HCEC 1CT (cell line): Measurements from ENCODE around the gene HOXB3.
A peak's percentile ranks its signal among the peaks of the same experiment; 100 is the strongest.

Experiments used
- DNase-seq: peaks from one replicate; pipeline ENCODE4 v3.0.0-alpha.2; 2017

The HOXB3 gene

DNA sequence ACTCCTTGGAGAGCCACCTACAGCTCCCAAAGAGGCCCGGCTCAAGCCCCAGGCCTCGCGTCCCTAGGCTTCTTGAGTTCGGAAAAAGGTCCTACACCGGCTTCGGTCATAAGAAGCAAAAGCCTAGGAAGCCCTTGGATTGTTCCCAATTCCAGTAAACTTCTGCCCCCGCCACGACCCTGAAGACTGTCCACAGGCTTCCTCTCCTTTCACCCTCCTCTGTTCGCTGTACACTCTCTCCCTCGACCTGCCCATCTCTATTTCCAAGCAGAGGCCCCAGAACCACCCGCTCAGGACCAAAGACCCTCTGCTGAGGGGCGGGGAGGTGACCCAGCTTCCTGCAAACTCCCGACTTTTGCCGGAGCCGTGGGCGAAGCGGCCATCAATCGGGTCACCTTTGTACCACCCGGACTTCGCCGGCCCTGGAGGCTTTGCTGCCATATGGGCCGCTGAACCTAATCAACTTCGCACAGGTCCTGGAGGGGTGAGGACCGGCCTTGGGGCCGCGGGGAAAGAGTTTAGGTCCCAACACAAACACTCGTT, 47.9 kb downstream of the HOXB3 start:
- DNase-seq: peak; percentile 57

DNA sequence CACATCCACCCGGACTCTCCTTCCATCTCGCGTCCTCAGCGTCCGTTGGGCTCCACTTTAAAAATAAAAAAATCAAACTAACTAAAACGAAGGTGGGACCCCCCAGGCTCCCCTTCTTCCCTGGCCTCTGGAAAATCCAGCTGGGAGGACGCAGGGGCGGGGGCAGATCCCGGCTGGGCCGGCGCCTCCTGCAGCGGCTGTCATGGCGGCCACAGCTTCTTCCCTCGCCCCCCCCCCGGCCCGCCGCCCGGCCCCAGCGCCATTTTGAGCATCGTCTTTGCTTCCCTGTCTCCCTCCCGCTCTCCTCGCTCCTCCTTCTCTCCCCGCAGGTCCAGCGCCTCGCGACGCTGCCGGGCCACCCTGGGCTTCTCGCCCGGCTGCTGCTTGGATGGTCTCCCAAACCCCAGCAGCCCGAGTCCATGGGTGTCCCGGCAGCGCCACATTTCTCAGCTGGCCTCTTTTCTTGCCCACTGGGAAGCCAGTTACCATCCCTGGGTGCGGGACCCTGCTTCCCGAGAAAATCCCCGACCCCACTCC, 48.4 kb downstream of the HOXB3 start:
- peak; percentile 80 for DNase-seq

GRCh38 chr17:48541036-48541576, 48.9 kb downstream of the HOXB3 start:
- no peak for DNase-seq

DNA sequence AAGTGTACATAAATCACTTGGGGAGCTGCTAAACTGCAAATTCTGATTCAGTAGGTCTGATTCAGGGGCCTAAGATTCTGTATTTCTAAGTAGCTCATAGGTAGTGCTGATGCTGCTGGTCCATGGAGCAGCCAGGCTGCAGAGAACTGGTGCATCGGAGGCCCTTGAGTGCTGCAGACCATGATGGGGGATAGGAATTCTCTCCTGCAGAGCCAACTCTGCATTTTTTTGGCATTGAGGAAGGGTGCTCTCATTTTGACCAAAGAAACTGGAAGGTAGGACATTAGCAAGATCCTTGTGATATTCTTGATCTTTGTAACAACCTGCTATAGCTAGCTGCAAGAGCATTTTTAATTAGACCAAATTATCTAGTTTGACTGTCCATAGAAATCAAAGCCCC, 49.8 kb downstream of the HOXB3 start:
- no peak for DNase-seq

- DNase-seq: peak; percentile 88
Observed at GRCh38 chr17:48539177-48539576, 50.9 kb downstream of the HOXB3 start.

DNA sequence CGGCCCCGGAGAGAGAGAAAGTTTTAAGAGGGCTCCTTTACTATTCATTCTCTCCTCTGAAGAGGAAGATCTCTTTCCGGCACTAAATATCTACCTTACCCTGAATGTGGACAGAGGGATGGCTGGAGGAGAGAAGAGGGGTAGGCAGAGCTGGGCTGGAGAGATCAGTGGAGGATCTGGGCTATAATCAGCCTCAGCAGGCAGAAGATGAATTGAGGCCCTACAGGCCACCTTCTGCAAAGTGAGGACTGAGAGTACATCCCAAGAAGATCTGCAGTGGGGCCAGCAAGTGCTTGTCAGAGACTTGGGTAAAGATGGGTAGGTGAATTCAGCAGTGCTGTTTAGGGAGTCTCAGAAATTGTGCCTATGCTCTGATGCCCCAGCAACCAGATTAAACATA, 52.7 kb downstream of the HOXB3 start:
- no peak for DNase-seq

GRCh38 chr17:48535793-48536559, 54.1 kb downstream of the HOXB3 start:
- DNase-seq: peak; percentile 41

DNA sequence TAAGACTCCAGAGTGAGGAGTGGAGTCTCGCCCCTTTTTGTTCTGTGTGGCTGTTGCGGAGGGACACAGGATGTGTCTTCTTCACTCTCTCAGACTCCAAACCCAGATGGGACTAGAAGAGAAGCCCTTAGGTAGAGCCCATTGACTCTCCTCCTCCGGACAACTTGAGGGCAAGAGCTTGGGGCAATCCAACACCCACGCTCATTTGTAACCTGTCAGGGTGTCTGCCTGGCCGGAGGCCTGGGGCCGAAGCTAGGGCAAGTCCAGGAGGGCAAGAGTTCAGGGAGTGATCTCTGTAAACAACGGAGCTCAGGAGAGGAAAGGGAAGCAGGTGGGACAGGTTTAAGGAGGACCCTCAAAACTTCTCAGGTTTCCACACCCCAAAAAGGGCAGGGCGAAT, 57.8 kb downstream of the HOXB3 start:
- DNase-seq: no peak

DNA sequence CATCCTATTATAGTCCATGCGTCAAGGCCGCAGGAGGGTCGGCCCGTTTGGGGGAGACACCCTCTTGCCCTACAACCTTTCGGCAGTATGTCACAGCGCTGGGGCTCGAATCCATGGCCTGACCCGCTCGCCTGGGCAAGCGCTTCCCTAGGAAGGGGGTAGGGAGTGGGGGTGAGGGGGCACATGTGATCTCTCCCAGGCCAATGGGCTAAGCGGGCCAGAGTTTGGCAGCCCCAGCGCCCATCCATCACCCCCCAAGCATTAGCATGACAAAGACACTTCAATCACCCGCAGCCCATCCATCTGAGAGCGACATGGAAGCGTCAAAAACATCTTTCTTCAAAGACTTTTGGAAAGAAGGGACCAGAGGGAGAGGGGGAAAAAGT, 59.2 kb downstream of the HOXB3 start, which contains the start of gene HOXB1:
Gene HOXB1, minus strand, starts transcription at position 125 of the 386 bp plus-strand sequence. Its CDS starts 107 bp downstream, at position 18.
- DNase-seq: no peak

DNA sequence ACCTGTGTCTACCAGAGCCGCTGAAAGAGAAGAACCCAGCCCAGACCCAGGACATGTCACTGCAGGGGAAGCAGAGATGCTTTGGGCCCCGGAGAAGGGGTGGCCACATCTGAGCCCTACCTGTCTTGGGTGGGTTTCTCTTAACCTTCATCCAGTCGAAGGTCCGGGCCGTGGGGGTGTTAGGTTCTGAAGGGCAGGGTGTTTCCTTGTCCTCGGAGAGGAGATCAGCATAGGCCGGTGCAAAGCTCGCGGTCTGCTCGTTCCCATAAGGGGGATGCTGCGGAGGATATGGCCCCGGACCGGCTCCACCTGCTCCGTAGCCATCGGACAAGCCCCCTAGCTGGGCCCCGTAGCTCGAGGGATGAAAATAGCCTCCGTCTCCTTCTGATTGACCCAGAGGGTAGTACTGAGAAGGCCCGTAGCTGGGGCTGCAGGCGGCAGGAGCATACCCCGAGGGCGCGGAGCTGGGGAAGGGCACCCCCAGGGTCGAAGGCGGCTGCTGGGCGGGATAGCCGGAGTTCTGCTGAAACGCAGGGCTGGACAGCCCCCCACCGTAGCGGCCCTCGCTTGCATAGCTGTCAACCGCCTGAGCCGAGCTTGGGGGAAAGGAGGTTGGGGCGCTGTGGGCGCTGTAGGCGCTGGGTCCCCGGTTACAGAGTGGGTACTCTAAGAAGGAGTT, 59.7 kb downstream of the HOXB3 start:
- no peak for DNase-seq

DNA sequence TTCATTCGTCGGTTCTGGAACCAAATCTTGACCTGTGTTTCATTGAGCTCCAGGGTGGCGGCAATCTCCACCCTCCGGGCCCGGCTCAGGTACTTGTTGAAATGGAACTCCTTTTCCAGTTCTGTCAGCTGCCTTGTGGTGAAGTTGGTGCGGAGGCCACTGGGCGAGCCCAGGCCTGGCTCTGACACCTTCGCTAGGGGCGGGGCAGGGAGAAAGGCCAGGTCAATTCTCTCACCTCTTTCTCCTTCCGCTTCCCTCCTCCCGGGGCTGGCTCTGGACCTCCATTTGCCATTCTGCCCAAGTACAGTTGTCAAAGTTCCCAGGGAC, 60.4 kb downstream of the HOXB3 start:
- no peak for DNase-seq

DNA sequence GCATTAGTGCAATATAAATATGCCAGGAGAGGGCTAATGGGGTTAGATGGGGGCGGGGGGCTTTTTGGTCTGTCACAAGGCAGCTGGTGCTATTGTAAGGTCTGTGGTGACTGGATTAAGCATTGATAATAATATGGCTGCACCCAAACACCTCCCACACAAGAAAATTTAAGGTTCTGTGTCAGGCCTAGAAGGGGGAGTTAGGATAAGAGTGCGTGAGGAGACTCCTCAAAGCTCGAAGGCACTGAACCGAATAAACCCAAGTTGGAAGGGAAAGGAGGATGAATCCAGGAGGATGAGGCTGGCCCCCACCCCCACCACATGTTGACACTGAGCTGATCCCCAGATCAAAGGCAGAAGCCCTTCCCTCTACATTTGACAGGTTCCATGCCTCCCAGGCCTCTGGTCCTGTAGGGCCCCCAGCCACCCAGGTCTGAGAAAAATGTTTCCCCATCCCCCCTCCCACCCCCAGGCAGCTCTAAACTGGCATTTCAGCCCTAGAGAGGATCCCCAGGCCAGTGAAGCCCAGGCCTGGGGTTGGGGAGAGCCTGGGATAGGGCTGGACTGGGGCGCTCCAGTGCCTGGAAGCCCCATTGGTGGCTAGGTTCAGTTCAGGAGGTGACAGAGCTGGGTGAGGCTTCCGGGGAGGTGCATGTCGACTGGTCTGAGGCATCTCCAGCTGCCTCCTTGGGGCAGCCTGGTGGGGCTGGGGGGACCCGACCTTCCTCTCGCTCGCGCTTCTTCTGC, 60.9 kb downstream of the HOXB3 start:
- no peak for DNase-seq

DNA sequence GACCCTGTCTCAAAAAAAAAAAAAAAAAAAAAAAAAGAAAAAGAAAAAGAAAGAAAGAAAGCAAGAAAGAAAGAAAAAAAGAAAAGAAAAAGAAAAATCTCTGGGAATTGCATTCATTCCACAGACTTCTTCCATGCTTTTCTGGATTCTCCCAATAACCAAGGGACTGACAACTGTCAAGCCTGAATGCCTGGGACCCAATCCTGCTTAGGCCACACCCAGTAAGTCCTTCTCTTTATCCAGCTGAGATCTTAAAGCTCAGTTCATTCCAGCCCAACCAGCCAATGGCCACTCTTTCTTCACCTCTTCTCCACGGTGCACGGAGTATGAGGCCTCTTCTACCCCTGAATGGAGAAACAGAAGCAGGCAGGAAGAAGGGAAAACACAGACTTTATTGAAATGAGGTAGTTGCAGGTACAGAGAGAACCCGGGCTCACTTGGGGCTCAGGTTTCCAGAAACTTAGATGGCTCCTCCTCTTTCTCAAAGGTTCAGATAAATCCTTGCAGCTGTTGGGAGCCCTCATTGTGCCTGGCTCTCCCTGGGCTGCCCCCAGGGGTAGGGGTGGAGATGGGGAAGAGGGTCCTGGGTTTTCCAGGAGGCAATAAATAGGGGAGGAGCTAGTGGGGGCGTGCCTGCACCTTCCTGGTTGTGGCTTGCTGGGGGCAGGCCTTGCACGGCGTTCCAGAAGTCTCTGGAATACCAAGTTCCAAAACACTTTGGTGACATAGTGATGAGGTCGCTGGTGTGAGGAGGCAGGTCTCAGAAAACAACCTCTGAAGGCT, 61.7 kb downstream of the HOXB3 start:
- no peak for DNase-seq

DNA sequence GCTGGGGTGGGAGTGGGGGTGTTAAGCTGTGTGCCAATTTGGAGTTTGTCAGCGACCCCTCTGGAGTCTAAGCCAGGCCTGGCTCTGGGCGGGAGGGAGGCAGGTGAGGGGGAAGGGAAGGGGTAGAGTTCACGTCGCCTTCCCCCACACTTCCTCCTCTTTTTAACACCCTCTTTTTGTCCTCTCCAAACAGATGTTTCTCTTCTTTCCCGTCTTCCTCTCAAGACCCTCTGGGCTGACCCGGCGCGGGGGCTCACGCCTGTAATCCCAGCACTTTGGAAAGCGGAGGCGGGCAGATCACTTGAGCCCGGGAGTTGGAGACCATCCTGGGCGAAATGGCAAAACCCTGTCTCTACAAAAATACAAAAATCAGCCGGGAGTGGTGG, 62.5 kb downstream of the HOXB3 start:
- DNase-seq: no peak

DNA sequence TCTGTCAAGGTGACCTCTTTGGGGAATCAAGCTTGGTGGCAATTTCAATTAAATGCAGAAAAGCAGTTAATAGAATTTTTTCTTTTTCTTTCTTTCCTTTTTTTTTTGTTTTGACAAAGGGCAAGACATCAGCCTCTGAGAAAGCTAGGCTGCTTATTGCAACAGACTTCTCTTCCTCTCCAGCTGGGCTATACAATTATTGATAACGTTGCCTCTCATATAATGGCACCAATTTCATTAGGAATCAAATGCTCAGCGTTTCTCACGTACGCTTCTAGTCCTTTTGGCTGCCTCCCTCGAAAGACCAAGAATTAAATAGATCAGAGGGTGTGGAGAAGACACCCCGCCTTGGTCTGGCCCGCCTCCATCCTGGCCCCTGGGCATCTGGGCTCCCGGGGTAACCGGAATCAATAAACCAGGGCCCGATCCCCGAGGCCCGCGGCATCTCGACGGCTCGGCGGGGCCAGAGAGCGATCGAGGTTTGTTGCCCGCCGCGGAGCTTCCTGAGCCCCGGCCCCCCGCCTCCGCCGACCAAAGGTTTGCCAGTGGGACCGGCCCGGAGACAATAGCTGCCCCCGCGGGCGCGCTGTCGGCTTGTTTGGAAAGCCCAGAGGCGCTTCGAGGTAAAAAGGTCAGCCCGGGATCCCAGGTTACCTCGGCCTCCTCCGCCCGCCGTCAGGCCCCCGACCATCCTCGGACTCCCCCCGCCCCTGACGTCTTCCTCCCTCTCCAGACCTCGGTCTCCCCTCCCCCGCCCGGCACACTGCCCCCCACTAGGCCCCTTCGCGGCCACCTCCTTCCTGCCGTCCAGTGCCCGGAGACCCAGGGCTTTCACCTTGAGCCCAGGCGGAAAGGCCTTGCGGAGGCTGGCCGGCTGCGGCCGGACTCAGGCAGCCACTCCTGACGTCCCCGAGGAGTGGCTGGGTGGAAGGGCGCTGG, 63.2 kb downstream of the HOXB3 start:
- DNase-seq: no peak

DNA sequence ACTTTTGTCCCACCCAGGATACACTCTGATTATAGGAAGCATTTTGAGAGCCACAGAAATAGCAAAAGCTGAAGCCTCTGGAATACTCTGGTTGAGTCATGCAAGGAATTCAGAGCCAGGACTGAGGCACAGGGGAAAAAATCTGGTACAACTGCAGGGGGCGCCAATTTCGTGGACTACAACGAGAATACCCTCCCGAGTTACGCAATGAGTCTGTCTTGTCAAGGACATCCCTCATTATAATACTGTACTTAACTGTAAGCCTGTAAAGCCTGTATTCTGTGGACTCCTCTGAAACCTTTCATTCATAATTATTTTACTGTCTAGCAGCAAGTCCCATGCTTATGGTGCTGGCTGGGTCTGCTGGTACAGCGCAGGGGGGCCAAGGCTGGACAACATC, 67.0 kb downstream of the HOXB3 start:
- peak; percentile 30 for DNase-seq

GRCh38 chr17:48522031-48522653, 67.9 kb downstream of the HOXB3 start:
- DNase-seq: no peak

DNA sequence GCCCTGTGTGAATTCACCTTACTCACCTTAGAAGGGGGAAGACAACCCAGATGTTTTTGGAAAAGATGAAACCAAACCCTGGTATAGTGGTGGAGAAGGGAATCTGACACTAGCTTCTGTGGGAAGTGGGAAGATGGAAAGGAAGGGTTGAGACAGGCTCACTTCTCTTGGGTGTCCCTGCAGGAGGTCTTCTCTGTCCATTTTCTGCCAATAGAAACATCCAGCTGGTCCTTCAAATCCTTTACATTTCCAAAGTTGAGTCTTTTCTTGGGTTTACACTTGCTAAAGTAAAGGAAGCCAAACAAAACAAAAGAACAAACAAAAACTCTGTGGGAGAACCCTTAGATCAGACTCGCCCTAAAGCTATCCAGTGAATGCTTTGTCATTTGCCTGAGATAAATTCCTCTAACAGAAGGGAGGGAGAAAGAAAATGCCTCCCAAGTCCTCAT, 69.4 kb downstream of the HOXB3 start:
- no peak for DNase-seq

DNA sequence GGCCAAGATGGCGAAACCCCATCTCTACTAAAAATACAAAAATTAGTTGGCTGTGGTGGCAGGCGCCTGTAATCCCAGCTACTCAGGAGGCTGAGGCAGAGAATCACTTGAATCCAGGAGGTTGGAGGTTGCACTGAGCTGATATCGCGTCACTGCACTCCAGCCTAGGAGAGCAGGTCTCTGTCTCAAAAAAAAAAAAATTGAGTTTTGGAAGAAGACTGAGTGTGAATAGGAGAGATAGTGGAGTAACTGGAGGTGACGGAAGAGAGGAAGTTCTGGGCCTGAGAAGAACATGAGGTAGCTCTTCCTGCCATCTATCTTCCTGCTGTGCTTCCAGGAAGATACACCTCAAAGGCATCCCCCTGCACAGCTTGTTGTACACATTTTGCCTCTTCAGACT, 70.6 kb downstream of the HOXB3 start:
- no peak for DNase-seq

- DNase-seq: no peak
Observed at GRCh38 chr17:48517478-48517877, 72.6 kb downstream of the HOXB3 start.
